ENCODE measurements around the gene TFAP2A.

Gene TFAP2A

DNA sequence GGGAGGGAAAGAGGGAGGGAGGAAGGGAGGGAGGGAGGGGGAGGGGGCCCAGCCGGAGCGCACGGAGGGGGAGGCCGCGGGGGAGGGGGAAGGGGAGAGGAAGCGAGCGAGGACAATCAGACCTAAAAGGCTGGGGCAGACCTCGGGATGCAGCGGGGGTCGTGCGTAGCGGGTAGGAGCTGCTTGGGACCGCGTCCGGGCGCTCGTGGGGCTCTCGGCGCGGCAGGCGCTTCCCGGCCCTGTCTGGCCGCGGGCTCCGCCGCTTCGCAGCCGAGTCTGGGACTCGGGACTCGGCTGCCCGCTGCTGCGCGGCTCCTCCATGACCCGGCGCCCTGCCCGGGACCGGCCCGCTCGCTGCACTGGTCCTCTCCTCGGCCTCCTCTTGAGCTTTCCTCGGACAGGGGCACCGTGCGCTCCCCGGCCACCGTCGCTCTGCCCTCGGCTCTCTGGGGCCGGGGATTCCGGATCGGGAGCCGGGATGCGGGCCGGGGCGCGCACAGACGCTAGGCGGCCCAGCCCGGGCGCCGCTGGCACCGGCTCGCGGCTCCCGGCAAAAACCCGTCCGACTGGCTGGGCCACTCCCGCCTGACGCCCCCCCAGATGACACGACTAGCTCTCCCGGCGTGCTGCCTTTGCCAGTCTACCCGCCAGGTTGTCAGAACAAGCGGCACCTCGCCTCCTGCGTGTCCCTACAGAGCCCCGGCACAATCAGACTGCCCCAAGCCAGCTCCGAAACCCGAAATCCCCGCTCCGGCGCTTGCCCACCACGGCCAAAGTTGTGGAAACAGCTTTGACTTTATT is 2.2 kb downstream of the TFAP2A start:
- no peak for DNase-seq

DNA sequence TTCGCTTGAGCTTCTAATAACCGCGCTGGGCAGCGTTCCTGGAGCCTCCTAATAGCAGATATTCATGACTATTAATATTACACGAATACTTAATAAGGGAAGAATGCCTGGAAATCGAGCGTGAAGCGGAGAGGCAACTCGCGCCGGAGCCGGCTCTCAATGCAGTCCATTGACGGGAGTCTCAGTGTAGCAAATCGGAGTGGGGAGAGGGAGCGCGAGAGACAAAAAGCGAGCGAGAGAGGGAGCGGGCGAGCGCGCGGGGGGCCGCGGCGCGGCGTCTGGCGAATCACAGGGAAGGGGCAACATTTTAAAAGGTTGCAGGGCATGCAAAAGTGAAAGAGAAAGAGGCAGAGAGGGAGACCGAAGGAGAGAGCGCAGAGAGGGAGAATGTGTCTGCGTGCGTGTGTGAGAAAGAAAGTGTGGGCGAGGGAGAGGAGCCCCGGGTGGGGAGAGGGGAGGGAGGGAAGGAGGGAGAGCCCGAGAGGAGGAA is 2.9 kb downstream of the TFAP2A start:
- no peak for DNase-seq

DNA sequence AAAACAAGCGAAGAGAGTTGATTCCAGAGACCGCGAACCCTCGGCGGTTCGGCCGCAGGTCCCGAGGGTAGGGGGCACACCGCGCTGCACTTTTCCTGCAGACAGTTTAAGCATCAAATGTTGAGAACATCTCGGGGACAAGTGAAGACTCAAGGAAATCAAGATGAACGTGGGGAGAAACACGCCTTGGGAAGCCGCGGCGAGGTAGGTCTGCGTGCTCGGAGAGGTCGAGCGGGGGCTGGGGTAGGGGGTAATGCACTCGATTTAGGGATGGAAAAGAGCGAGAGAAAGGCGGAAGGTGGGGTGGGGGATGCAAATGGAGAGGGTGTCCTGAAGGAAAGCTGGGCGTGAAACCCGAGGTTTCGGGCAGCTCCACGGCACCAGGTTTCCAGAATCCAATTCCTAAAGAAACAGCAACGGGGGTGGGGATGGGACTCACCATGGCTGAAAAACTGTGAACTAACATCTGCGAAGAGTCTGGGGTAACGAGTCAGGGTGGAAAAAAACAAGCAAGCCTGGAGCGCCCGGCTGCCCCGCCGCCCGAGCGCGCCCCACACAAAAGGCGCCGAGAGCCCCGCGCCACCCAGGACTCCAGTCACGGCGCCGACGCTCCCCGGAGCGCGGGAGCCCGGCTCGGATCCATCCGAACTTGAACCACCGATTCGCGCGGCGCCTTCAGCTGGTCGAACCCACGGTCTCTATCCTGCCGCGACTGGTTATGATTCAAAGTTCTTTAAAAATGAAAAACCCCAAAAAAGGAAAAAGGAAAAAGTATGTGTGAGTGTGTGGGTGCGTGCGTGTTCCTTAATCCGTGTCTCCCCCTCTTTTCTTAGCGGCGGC is 3.5 kb downstream of the TFAP2A start:
- DNase-seq, result no peak

DNA sequence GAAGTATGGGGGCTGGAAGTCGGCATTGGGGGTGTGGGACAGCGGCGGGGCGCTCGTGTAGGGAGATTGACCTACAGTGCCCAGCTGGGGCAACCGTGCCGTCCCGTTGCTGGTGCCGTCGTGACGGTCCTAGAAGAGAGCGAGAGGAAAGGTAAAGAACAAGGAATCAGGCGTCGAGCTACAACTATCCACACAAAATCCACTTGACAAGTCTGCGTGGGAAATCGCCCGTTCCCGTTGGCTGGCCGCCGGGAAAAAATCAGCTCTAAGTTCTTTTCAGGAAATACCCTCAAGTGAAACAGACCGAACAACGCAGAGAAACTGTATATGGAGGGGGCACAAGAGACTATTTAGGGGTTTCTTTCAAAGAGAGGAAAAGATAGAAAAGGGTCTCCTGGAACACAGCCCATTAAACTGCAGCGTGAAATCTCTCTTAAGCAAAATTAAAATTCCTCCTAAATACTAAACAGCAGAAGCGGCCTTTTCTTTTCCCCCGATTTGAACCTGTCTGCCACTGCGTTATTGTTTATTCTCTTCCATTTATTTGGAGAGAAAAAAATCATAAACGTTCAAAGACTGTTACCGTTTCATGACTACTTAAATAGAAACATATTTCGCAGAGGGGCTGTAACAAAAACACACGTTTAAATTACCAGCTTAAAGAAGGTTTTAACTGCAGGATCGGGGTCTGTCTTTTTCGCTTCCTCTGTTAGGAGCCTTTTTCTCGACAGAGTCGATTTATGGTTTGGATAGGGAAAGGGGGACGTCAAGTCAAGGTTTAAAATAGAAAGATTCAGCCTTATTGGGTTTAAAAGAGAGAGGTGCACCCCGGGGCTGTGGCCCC is 4.4 kb downstream of the TFAP2A start:
- no peak for DNase-seq

DNA sequence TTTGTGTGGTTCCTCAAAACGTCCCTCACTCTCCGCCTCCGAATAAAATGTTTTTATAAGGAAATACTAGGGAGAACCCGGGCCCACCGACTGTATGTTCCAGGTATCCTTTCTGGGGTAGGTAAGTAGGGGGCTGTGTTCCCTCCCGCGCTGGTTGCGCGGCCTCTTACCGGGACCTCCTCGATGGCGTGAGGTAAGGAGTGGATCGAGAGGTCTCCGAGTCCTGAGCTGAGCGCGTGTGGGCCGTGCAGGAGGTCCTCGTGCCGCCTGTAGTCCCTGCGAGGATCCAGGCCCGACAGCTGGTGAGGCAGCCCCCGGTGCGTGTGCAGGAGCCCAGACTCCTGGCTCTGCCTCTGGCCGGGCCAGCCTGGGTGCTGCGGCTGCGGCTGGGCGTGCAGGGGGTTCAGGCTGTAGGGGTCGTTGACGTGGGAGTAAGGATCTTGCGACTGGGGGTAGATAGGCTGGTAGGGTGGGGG is 5.1 kb downstream of the TFAP2A start:
- DNase-seq, result no peak

DNA sequence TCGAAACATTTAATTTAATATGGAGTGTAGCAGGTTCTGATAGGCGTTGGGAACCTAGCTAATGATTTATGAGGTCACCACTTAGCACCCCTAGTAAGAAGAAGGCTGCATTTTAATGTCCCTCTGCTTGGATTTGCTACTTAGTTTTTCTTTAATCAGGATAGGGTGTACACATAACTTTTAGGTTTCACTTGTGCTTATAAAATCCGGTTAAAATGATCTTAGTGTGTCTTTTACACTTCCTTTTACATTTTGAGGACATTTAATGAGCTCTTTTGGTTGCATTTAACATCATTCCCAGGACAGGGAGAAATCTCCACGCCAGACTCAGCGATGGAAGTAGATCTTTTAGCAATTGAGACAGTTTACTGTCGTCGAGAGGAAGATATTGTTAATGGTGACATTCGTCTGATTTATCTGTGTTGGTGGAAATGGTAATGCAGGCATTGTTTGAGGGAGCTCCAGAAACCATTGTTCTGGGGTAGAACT is 5.6 kb downstream of the TFAP2A start:
- no peak for DNase-seq

DNA sequence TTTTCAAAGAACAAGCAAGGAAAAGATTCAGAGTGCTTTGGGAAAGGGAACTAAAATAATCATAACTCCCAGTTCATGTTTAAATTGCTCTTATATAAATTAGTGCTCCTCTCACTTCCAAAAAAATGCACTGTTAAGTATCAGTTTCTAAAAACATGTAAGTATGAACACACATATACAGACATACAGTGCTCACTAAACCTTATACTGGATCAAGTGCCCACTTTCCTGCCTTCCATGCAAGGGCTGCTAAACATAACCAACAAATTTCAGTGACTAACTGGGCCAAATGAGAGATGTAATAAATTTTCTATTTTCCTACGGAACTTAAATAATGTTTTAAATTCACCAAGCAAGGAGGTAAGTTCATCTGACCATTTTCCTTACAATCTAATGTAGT is 6.4 kb downstream of the TFAP2A start:
- no peak for DNase-seq

DNA sequence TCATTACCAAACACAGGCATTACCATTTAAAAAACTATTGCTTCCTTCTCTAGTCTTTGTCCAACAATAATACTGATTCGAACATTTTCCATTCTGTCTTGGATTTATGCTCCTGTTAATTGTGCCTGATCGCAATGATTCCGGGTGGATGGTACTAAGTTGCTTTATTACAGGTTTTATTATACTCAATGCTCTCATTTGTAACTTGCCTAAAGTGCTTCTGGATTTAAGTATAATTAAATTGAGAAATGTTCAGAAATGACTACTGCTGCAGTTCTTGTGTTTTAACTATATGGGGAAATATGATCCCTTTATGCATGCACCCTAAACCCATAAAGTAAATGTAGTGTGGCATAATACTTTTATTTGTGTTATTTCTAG is 7.2 kb downstream of the TFAP2A start:
- DNase-seq, result no peak

DNA sequence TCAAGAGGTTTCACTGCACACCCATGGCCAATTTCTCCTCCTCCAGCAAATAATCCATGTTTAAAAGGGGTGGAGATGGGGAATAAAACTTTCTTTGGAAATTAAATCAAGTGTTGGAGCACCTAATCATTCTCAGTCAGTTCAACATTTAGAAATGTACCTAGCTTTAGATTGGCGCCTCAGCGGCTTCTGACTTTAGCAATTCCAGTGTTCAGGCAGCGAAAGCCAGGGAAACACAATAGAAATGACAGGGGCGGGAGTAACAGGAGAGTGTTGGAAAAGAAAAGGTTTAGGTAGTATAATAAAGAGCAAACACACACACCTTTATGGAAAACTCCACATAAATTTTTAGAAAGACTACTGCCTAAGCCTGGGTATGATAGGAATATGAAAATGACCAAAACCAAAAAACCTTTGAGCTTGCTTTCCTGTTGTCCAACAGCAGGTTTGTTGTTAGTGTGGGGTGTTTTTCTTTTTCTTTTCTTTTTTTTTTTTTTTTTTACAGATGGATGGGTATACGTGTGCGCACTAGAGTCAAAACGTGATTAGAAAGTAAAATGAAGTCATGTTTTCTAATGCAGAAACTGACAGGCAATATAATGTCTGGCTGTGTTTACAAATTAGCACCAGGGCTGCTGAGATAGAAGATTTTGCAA is 7.7 kb downstream of the TFAP2A start:
- no peak for DNase-seq

DNA sequence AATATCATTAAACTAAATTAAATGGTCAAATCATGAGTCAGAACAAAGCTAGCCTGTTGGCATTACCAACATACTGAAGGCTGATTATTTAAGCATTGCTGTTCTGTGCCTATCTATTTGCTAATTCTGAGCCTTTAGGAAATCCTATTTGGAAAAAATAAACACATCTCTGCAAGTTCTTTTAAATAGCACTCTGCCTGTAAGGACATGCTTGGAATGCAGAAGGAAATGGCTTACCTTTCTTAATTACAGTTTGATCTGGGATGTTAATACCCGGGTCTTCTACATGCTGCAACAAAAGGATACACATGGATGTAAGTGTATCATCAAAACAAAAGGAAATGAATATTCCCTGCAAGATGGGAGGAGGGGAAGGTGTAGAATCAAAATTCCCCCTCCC is 8.3 kb downstream of the TFAP2A start:
- DNase-seq, result no peak

DNA sequence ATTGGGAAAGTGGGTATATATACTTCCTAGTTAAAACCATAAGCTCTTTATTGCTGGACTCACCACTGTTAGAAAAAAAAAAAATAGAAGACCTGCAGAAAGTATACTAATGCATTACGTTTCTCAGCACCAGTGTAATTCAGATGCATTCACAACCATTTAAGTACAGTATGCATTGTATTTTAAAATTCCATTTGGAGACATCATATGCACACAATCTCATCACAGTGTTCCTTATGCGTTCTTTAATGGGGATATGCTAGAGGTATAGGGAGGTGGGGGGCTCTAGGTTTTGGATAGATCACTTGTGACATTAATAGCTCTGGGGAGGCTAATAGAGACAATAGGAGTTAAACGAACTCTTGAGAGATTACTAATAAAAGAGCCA is 9.4 kb downstream of the TFAP2A start:
- no peak for DNase-seq

DNA sequence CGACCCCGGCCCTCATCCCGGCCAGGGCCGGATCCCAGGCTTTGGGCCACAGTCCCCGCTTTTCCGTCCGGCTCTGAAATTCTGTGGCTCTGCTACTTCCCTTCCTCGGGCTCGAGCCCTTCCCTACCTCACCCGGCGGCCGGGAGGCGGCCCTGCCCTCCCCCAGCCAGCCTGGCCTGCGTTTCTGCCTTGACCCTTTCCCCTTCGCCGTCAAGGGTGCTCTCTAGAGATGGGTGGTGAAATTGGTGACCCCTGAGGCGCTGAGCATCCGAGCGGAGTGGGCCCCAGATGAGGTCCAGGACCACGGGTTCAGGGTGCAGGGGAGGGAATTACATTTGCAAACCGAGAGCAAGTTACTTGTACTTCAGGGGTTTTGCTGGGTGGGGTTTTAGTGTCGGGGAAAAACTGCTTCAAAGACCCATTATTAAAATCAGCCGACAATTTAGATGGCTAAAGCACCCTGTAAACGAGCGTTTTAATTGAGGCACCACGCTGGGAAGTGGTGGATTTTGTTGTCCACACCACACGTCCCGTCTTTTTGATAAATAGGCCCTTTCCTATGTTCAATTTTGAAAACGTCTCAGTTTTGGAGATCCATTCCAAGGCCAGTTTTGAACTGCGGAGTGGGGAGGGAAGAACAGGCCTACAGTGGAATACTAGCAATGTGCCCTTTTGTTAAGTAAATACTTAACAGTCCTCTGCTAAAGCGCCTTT is 9.9 kb downstream of the TFAP2A start:
- no peak for DNase-seq

DNA sequence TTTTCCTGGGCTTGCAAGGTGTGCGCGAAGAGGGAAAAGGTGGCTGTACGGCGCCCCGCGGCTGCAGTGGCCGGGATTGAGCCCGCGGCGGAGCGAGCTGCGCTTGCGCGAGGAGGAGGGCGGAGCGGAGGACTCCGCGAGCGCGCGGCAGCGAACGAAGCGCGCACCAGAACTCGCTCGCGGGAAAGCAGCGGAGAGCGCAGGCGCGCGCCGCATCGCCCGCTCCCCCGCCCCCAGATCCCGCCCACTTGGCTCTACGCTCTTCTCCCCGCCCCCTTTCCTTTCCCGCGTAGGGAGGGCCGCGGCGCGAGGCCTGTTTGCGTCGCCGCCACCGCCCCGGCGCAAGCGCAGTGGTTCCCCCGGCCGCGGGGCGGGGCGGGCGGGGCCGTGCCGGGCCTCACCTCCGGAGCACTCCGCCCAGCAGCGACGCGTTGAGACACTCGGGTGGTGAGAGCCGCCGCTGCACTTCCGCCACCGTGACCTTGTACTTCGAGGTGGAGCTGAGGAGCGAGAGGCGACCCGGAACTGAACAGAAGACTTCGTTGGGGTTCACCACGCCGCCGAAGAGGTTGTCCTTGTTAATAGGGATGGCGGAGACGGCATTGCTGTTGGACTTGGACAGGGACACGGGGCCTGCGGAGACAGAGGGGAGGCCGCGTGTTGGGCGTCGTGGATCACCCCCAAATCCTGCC is 10.6 kb downstream of the TFAP2A start:
- peak; percentile 86 for DNase-seq

DNA sequence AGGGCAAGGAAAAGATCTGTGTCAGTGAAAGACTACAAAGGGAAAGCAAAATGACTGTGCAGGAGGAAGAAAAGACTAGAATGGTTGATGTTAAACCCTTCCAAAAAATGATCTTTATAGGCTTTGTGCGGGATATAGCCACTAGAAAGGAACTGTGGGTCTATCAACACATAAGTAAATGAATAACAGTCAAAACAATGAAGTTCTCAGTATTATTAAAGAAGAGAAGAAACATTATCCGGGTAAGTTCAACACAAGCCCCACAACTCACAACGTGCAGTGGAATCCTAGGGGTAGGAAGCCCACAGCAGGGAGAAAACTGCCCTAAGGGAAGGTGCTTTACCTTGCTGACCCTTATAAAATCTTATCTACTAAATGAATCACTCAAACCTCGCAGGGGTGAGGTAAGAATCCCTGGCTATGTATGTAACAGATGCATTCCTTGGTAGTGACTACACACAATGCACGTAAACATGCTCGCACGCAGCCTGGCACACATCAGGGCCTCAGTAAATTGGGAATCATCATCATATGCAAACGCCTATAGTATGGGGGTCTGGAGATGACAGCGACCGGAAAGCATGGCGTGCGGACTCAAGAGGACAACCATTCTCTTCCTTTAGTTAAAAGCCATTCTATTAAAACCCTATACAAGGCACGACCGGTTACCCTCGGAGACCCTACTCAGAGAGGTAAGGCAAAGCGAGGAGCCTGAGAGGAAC is 11.3 kb downstream of the TFAP2A start:
- DNase-seq, result no peak

DNA sequence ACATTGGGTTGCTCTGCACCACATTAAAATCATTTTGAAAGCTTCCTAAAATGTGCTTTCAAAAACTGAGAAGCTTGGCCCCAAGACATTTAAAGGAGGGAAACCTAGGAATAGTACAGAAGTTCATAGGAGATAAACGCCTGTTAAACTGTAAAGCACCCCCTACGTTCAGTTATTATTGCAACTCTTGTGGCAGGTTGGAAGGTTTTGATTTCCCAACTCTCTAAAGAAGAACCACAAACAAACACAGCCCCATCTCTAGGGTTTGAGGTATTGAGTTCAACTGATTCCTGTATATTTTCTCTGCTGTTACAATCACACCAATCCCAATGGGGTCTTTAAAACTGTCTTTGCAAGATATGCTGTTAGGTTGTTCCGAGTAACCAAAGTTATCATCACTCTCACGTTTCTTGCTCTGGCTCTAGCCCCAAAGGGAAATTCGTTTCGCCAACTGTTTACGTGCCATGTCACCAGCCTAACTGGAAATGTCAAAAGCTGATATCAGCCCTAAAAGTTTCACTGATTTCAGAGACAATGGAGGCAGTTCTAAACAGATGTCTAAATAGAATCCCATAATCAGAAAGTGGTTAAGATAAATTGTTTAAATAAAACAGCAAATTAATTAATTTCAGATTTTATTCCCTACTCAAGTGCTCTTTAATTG is 12.1 kb downstream of the TFAP2A start:
- DNase-seq, result no peak

DNA sequence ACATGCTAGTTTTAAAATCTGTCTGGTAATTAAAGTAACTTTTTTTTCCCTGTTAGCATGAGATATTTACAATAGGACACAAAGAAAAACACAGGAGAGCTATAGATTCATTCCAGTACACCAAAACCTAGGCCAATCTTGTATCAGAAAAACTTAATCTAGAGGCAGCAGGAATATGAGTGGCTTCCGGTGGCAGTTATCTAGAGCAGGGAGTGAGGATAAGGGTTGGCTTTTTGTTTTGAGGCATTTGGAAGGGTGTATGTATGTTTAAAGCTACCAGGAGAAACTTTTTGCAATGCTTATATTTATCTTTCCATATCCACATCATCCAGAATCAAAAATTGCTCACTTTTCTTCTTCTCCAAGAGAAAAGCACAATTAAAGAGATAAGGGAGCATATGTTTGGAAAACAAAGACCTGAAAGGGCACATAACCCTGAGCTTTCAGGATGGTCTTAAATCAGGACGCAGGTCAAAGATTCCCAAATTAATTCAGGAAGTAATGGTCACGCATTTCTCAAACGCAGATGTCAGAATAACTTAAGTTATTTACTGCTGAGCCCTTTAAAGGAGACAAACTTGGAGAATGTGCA is 13.1 kb downstream of the TFAP2A start:
- no peak for DNase-seq

DNA sequence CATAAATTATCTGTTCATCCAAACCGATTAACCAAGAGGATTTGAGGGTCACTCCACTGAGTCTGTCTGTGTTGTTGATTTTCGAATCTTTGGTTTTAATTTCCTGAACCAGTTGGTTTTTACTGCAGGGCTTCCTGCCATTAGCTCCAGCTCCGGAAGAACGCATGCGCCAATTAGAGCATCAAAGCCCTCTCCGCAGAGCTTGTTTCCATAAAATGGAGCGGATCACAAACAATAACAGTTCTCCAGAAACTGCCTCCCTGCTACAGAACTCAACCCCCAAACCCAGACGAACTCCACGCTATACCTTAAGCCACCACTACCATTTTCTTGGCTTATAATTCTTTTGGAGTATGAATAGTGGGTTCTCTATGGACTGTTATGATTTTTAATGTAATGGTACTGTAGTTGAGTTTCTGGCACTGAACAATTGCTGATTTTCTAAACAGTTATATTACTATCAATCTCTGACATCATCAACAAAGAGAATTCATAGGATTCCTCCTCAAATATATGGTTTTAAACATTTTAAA is 13.8 kb downstream of the TFAP2A start:
- no peak for DNase-seq

DNA sequence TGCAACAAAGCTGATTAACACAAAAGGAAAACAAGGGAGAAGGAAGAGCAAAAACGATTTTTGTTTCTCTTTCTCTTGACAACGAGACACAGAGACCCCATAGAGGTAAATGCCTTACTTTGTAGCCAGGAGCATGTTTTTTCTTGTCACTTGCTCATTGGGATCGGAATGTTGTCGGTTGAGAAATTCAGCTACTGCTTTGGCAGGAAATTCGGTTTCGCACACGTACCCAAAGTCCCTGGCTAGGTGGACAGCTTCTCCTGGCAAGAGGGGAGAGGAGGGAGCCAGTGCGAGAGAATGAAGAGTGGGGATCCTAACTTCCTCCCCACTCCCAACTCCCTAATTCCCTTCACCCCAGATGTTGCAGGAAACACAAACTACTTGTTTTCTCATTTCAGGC is 14.5 kb downstream of the TFAP2A start:
- DNase-seq, result no peak

DNA sequence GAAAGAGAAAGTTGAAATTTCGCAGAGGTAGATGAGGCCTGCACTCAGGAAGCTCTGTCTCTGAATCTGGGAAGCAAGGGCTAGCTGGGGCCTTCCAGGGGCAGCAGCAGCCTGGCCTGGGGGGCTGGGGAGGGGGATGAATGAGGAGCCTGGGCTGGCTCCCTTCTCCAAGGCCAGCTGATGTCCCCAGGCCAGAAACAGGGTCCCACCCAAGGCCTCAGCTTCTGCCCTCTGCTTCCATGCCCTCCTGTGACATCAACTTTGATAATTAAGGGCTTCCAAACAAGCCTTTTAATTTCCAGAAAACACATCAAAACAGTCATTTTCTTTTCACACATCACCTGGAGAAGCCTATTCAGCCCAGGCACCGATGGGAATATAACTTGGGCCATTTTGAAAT is 15.4 kb downstream of the TFAP2A start:
- no peak for DNase-seq
